ENCODE data around the gene TPPP2. TPM values are rescaled to one million over a fixed set of nuclear protein-coding genes. Genes with fewer than 3 reads are reported as not detected.

Gene TPPP2
- total RNA-seq, 1 donor from 2014 or later = 0.84 TPM

DNA sequence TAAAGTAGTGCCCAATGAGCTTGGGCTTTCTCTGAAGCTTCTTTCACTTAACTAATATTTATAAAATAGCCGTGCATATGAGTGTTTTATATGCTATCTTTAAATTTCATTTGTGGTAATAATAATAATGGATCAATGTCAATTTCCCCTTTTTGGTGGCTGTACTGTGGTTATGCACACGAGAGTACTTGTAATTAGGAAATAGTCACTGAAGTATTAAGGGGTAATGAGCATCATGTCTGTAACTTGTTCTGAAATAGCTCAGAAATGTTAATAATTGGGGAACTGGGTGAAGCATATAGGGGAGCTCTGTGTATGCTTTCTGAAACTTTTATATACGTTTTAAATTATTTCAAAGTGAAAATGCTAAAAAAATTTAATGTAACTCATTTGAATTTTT lies 20.6 kb downstream of the TPPP2 start:
- no peaks in the 10 kb centered on the region for H3K36me3 Mint-ChIP-seq (ENCODE audit: insufficient read depth)
- H3K9me3 Mint-ChIP-seq (ENCODE audit: low read depth) = no peaks in the 10 kb centered on the region
- no peak overlapping the region for H3K27ac Mint-ChIP-seq
- TF ChIP-seq, protein P1, sequence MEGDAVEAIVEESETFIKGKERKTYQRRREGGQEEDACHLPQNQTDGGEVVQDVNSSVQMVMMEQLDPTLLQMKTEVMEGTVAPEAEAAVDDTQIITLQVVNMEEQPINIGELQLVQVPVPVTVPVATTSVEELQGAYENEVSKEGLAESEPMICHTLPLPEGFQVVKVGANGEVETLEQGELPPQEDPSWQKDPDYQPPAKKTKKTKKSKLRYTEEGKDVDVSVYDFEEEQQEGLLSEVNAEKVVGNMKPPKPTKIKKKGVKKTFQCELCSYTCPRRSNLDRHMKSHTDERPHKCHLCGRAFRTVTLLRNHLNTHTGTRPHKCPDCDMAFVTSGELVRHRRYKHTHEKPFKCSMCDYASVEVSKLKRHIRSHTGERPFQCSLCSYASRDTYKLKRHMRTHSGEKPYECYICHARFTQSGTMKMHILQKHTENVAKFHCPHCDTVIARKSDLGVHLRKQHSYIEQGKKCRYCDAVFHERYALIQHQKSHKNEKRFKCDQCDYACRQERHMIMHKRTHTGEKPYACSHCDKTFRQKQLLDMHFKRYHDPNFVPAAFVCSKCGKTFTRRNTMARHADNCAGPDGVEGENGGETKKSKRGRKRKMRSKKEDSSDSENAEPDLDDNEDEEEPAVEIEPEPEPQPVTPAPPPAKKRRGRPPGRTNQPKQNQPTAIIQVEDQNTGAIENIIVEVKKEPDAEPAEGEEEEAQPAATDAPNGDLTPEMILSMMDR (IDR thresholded peaks at IDR 0.05; ENCODE audit: unreplicated experiment) = no peak
- no peaks in the 10 kb centered on the region for H3K27me3 Mint-ChIP-seq
- no peak overlapping the region for H3K4me3 Mint-ChIP-seq (ENCODE audit: low read depth)
- DNase-seq (ENCODE audit: low spot score, unreplicated experiment) = no peak
- peaks cover 23% of the 10 kb centered on the region for H3K4me1 Mint-ChIP-seq (ENCODE audit: low read depth)

DNA sequence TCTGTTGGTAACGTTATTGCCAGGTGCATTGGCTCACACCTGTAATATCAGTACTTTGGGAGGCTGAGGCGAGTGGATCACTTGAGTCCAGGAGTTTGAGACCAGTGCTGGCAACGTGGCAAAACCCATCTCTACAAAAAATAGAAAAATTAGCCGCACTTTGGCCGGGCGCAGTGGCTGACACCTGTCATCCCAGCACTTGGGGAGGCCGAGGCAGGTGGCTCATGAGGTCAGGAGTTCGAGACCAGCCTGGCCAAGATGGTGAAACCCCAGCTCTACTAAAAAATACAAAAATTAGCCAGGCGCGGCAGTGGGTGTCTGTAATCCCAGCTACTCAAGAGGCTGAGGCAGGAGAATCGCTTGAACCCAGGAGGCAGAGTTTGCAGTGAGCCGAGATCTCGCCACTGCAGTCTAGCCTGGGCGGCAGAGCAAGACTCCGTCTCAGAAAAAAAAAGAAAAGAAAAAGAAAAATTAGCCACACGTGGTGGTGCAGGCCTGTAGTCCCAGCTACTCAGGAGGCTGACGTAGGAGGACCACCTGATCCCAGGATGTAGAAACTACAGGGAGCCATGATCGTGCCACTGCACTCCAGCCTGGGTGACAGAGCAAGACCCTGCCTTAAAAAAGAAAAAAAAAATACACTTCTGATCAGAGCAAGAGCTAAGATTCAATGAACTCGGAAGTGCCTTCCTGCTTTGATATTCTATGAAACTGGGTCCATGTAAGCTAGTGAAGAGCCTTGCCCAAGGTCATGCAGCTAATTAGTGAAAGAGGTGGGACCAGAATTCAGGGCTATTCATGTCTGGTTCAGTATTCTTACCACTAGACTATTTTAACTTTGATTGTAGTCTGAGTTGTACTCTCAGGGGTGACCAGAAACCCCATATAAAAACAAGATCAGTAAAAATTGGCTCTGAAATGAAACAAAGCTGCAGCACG lies 23.4 kb downstream of the TPPP2 start:
- Mint-ChIP-seq H3K27ac (no peak overlapping the region), H3K4me1 (ENCODE audit: low read depth) (peaks cover 26% of the 10 kb centered on the region), H3K4me3 (ENCODE audit: low read depth) (no peak overlapping the region), H3K36me3 (ENCODE audit: insufficient read depth) (no peaks in the 10 kb centered on the region), H3K9me3 (ENCODE audit: low read depth) (no peaks in the 10 kb centered on the region), H3K27me3 (no peaks in the 10 kb centered on the region)
- no peak for DNase-seq (ENCODE audit: low spot score, unreplicated experiment)
- TF ChIP-seq, protein P1 (IDR thresholded peaks at IDR 0.05; ENCODE audit: unreplicated experiment) = no peak

DNA sequence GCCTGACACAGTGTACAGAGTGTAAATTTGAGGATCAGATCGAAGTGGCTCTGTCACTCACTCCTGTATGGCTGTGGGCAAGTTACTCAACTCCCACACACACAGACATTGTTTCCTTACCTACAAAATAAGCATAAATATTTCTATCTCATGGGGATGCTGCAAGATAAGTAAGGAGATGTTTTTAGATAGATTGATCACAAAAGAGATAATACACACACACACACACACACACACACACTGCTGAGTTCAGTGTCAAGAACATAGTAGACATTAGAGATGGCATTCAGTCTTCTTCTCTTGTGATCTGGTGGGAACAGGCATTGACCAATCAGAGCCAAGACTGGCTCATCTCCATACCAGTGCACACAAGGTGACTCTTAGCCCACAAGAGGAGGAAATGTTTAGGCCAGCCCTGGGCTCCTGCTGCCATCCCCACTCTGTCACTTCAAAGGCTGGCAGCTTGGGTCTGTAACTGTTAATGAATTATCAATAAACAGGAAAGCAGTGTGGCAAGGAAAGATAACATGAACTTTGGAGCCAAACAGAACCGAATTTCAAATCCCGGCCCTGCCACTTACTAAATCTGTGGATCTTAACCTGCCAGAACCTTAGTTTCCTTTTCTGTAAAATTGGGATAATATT lies 24.2 kb downstream of the TPPP2 start:
- H3K4me1 Mint-ChIP-seq (ENCODE audit: low read depth) = peaks cover 23% of the 10 kb centered on the region
- no peak overlapping the region for H3K4me3 Mint-ChIP-seq (ENCODE audit: low read depth)
- no peaks in the 10 kb centered on the region for H3K36me3 Mint-ChIP-seq (ENCODE audit: insufficient read depth)
- TF ChIP-seq, protein P1 (IDR thresholded peaks at IDR 0.05; ENCODE audit: unreplicated experiment) = no peak
- no peak for DNase-seq (ENCODE audit: low spot score, unreplicated experiment)
- no peaks in the 10 kb centered on the region for H3K27me3 Mint-ChIP-seq
- no peaks in the 10 kb centered on the region for H3K9me3 Mint-ChIP-seq (ENCODE audit: low read depth)
- peak overlapping the region; percentile 1 for H3K27ac Mint-ChIP-seq

DNA sequence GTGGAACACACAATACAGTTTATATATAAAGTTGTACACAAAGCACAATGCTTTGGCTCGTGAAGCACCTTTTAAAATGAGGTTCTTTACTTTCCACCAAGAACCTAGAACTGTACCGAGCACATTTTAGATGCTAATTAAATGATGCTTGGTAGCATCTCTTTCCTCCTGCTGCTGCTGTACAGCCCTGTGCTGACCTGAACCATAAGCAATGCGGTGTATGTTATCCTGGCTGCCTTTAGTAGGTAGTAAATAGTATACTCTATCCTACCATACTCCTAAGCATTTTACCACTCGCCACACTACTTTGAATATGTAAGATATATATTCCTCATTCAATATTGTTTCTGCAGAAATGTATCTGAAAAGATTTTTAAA lies 24.7 kb downstream of the TPPP2 start:
- Mint-ChIP-seq H3K27ac (no peak overlapping the region), H3K36me3 (ENCODE audit: insufficient read depth) (no peaks in the 10 kb centered on the region), H3K9me3 (ENCODE audit: low read depth) (no peaks in the 10 kb centered on the region), H3K4me1 (ENCODE audit: low read depth) (peaks cover 23% of the 10 kb centered on the region), H3K4me3 (ENCODE audit: low read depth) (no peak overlapping the region), H3K27me3 (no peaks in the 10 kb centered on the region)
- no peak for DNase-seq (ENCODE audit: low spot score, unreplicated experiment)
- TF ChIP-seq, protein P1 (IDR thresholded peaks at IDR 0.05; ENCODE audit: unreplicated experiment) = no peak

DNA sequence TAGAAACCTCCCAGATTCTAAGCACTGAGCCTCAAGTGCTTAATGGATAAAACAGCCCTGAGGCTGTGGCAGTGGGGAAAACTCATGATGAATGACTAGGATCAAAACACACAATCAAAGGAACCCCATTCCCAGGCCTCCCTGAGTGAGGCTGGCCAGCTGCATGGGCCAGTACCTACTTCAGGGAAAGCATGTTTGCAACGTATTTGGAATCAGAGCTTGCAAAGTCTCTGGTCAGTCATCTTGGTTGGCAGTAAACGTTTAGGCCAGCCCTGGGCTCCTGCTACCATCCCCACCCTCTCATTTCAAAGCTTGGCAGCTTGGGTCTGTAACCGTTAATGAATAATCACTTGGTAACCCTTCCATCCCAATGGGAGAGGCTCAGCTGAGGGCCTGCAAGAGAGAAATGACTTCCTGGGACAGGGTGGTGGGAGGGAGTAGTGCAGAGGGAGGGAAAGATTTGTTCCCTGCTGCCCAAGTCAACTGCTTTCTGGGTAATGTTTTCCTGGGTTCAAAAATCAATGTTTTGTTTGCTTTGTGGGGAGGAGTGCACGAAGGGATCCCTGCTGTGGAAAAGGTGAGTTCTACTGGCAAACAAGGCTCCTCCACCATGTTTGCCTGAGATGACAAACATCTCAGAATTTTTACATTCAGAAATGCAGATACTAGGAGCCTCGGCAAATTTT lies 25.6 kb downstream of the TPPP2 start:
- Mint-ChIP-seq H3K36me3 (ENCODE audit: insufficient read depth) (no peaks in the 10 kb centered on the region), H3K9me3 (ENCODE audit: low read depth) (no peaks in the 10 kb centered on the region), H3K27me3 (no peaks in the 10 kb centered on the region), H3K27ac (peak overlapping the region; percentile 88), H3K4me3 (ENCODE audit: low read depth) (peak overlapping the region; percentile 34), H3K4me1 (ENCODE audit: low read depth) (peaks cover 31% of the 10 kb centered on the region)
- no peak for DNase-seq (ENCODE audit: low spot score, unreplicated experiment)
- TF ChIP-seq, protein P1 (IDR thresholded peaks at IDR 0.05; ENCODE audit: unreplicated experiment) = no peak

Data from progenitor cell of endocrine pancreas (in vitro differentiated cells).